ENCODE data around the gene CGAS. TPM values are rescaled to one million over a fixed set of nuclear protein-coding genes. Genes with fewer than 3 reads are reported as not detected.
"Not testable (repeated sequence)": the region's sequence is repeated elsewhere in the genome, so short reads cannot be mapped to it uniquely, and the experiment has no call there.

Gene CGAS
- total RNA-seq, 1 donor from 2014 or later = 1.7 TPM

DNA sequence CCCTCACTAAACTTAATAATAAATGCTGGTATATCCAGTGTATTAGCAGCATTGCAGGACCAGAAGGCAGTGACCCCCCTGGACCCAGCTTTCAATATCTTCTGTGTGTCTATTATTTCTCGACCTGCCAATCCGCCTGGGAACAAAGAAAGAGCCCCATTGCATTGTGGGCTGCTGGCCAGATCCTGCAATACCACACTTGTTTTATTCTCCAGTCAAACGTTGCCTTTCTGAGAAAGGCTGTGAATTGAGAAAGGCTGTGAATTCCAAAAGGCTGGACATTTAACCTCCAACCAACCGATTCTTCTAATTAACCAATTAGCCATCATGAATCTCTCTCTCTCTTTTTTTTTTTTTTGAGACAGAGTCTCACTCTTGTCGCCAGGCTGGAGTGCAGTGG lies 8.0 kb upstream of the CGAS start:
- peaks cover 18% of the 10 kb centered on the region for H3K4me1 Mint-ChIP-seq (ENCODE audit: low read depth)
- no peak overlapping the region for H3K4me3 Mint-ChIP-seq (ENCODE audit: unreplicated experiment)
- no peaks in the 10 kb centered on the region for H3K9me3 Mint-ChIP-seq (ENCODE audit: low read depth)
- H3K27ac Mint-ChIP-seq (ENCODE audit: unreplicated experiment) = no peak overlapping the region
- DNase-seq (ENCODE audit: low spot score) = no peak
- TF ChIP-seq, protein P1, sequence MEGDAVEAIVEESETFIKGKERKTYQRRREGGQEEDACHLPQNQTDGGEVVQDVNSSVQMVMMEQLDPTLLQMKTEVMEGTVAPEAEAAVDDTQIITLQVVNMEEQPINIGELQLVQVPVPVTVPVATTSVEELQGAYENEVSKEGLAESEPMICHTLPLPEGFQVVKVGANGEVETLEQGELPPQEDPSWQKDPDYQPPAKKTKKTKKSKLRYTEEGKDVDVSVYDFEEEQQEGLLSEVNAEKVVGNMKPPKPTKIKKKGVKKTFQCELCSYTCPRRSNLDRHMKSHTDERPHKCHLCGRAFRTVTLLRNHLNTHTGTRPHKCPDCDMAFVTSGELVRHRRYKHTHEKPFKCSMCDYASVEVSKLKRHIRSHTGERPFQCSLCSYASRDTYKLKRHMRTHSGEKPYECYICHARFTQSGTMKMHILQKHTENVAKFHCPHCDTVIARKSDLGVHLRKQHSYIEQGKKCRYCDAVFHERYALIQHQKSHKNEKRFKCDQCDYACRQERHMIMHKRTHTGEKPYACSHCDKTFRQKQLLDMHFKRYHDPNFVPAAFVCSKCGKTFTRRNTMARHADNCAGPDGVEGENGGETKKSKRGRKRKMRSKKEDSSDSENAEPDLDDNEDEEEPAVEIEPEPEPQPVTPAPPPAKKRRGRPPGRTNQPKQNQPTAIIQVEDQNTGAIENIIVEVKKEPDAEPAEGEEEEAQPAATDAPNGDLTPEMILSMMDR (IDR thresholded peaks at IDR 0.05) = no peak
- no peaks in the 10 kb centered on the region for H3K27me3 Mint-ChIP-seq (ENCODE audit: low read depth)
- no peaks in the 10 kb centered on the region for H3K36me3 Mint-ChIP-seq (ENCODE audit: low read depth)

DNA sequence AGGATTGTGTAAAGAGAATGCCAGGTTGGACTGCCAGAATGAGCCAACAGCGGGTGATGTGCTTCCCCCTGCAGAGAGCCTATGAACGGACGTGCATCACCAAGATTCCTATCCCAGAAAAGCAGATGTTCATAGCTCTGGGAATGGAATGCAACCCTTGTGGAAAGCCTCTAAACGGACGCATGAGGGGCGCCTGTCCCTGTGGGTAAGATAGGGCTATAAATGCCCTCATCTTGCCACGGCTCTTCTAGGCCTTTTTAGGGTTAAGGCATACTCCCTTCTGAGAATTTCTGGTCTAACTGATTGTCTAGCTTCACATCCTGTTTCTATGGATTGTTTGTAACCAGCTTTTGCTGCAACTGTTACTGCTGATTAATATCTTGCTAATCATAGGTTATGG lies 7.4 kb upstream of the CGAS start:
- peak; percentile 47 for DNase-seq (ENCODE audit: low spot score)
- H3K27ac Mint-ChIP-seq (ENCODE audit: unreplicated experiment); H3K36me3 Mint-ChIP-seq (ENCODE audit: low read depth); H3K9me3 Mint-ChIP-seq (ENCODE audit: low read depth); H3K27me3 Mint-ChIP-seq (ENCODE audit: low read depth); H3K4me3 Mint-ChIP-seq (ENCODE audit: unreplicated experiment): not testable (repeated sequence)
- H3K4me1 Mint-ChIP-seq (ENCODE audit: low read depth) = peaks cover 18% of the 10 kb centered on the region

DNA sequence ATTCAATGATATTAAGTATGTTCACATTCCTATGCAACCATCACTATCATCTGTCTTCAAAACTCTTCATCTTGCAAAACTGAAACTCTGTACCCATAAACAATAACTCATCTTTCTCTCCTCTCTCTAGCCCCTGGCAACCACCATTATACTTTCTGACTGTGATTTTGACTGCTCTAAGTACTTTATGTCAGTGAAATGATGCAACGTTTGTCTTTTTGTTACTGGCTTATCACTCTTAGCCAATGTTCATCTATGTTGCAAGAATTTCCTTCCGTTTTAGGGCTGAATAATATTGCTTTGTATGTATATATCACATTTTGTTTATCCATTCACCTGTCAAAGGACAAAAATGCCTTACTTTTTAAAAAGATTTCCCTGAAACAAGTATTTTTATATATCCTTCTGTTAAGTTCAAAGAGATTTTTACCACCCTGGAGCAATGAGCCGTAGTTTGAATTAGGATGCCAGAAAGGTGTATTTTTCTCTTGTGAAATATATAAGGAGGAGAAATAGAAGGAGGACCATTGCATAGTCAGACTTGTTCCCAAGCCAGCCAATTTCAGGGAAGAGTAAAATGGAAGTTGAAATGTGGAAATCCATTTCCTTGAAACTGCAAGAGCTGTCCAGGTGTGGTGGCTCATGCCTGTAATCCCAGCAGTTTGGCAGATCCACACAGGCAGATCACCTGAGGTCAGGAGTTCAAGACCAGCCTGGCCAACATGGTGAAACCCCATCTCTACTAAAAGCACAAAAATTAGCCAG lies 4.0 kb upstream of the CGAS start:
- Mint-ChIP-seq H3K9me3 (ENCODE audit: low read depth) (no peaks in the 10 kb centered on the region), H3K4me3 (ENCODE audit: unreplicated experiment) (no peak overlapping the region), H3K36me3 (ENCODE audit: low read depth) (no peaks in the 10 kb centered on the region), H3K4me1 (ENCODE audit: low read depth) (peaks cover 2% of the 10 kb centered on the region), H3K27me3 (ENCODE audit: low read depth) (no peaks in the 10 kb centered on the region), H3K27ac (ENCODE audit: unreplicated experiment) (no peak overlapping the region)
- DNase-seq (ENCODE audit: low spot score) = no peak
- TF ChIP-seq, protein P1 (IDR thresholded peaks at IDR 0.05) = no peak

- Mint-ChIP-seq H3K36me3 (ENCODE audit: low read depth) (no peaks in the 10 kb centered on the region), H3K27me3 (ENCODE audit: low read depth) (no peaks in the 10 kb centered on the region), H3K27ac (ENCODE audit: unreplicated experiment) (no peak overlapping the region), H3K4me1 (ENCODE audit: low read depth) (peaks cover 4% of the 10 kb centered on the region), H3K4me3 (ENCODE audit: unreplicated experiment) (peak overlapping the region; percentile 69), H3K9me3 (ENCODE audit: low read depth) (no peaks in the 10 kb centered on the region)
- peak; percentile 87 for DNase-seq (ENCODE audit: low spot score)
- TF ChIP-seq, protein P1 (IDR thresholded peaks at IDR 0.05) = peak; percentile 14
Measured at GRCh38 chr6:73451223-73452106, 632 bp downstream of the CGAS start.

DNA sequence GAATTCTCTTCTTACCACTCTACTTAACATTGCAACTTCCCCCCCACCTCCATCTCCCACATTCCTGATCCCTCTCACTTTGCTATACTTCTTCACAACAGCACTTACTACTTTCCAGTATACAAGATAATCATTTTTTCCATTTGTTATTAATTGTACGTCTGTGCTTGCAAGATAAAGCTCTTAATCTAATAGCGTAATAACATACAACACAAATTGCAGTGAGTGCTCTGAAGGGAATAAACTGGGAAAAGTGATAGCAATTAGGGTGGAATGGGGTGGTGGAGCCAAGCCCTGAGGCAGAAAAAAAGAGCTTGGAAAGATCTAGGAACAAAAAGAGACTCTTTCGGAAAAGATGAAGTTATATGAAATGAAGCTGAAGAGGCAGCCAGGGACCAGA lies 8.5 kb downstream of the CGAS start:
- Mint-ChIP-seq H3K27me3 (ENCODE audit: low read depth) (no peaks in the 10 kb centered on the region), H3K4me3 (ENCODE audit: unreplicated experiment) (no peak overlapping the region), H3K27ac (ENCODE audit: unreplicated experiment) (no peak overlapping the region), H3K36me3 (ENCODE audit: low read depth) (peaks cover 2% of the 10 kb centered on the region), H3K9me3 (ENCODE audit: low read depth) (no peaks in the 10 kb centered on the region), H3K4me1 (ENCODE audit: low read depth) (peaks cover 5% of the 10 kb centered on the region)
- TF ChIP-seq, protein P1 (IDR thresholded peaks at IDR 0.05) = no peak
- no peak for DNase-seq (ENCODE audit: low spot score)
